GM12878 (cell line): ENCODE results near the gene MEIOSIN. TPM values are rescaled to one million over a fixed set of nuclear protein-coding genes. Genes with fewer than 3 reads are reported as not detected.

Source experiments
- ATAC-seq: fragments of 200-7000 bp; cut with Tn5 transposase; 3 replicates; pipeline ENCODE4 v1.9.1; 2020; ENCODE audit warnings: mild to moderate bottlenecking, moderate library complexity
- BruUV-seq: library from RNA; stranded (reverse); fragments of 400-500 nt; replicated peaks from 2 replicates; lab custom pipeline; 2021; lab: Mats Ljungman, UMichigan
- CTCF ChIA-PET: fragments of 300-600 bp; sonication (Branson Sonifier 250); formaldehyde crosslinking; extraction: SDS; loops from one replicate; lab custom pipeline; 2021; ENCODE audit warnings: inconsistent platforms; lab: Yijun Ruan, JAX
- POLR2A ChIA-PET: fragments of 350-600 bp; formaldehyde crosslinking; extraction: SDS; loops from one replicate; lab custom pipeline; 2021; ENCODE audit warnings: inconsistent platforms; lab: Charles Lee
- RAD21 ChIA-PET: fragments of 300-600 bp; sonication (Branson Sonifier 250); formaldehyde crosslinking; loops from one replicate; lab custom pipeline; 2023; ENCODE audit warnings: antibody characterized with exemption; ENCODE audit not compliant: unreplicated experiment; lab: Charles Lee
- SMC1A ChIA-PET: fragments of 300-600 bp; sonication (Branson Sonifier 250); formaldehyde crosslinking; loops from one replicate; lab custom pipeline; 2023; ENCODE audit not compliant: unreplicated experiment, uncharacterized antibody; lab: Charles Lee
- DNase-seq: peaks from one replicate; pipeline ENCODE4 v3.0.0-alpha.2; 2011; ENCODE audit warnings: low read depth, low spot score
- FAIRE-seq: peaks from 3 replicates; lab custom pipeline; 2011; peaks lifted over from hg19 to GRCh38; lab: Jason Lieb, UNC
- H2AFZ ChIP-seq: 2 replicates; pipeline ENCODE4 v1.6.0; 2011; ENCODE audit warnings: low read depth, low read length, control low read depth; ENCODE audit not compliant: control insufficient read depth
- H3K27ac ChIP-seq: 2 replicates; pipeline ENCODE4 v1.5.1; 2011; ENCODE audit warnings: control low read depth; ENCODE audit not compliant: control insufficient read depth, insufficient read depth
- H3K27me3 ChIP-seq, 2 experiments: replicated peaks in 1 of 2; 2 replicates each; pipeline versions ENCODE4 v1.6.0 to v1.6.1; 2011; ENCODE audit warnings: low read length in 1 of 2; ENCODE audit not compliant: control insufficient read depth in 2 of 2, insufficient read depth in 2 of 2
- H3K36me3 ChIP-seq, 2 experiments: 2 replicates each; pipeline ENCODE4 v1.5.1; 2011; ENCODE audit warnings: low read length in 1 of 2; ENCODE audit not compliant: control insufficient read depth in 2 of 2, insufficient read depth in 2 of 2
- H3K4me1 ChIP-seq: 2 replicates; pipeline ENCODE4 v1.6.1; 2011; ENCODE audit warnings: mild to moderate bottlenecking, low read length, moderate library complexity, mixed read lengths; ENCODE audit not compliant: control insufficient read depth, insufficient read depth
- H3K4me2 ChIP-seq: 2 replicates; pipeline ENCODE4 v1.6.0; 2011; ENCODE audit warnings: control low read depth; ENCODE audit not compliant: control insufficient read depth, insufficient read depth
- H3K4me3 ChIP-seq: fragments of 200-600 bp; sonication (generic); 2 replicates; pipeline ENCODE4 v1.5.1; 2016
- H3K79me2 ChIP-seq: 2 replicates; pipeline ENCODE4 v1.6.0; 2011; ENCODE audit warnings: low read length; ENCODE audit not compliant: control insufficient read depth, insufficient read depth
- H3K9ac ChIP-seq: 2 replicates; pipeline ENCODE4 v1.8.0; 2011; ENCODE audit warnings: low read length, control low read depth, mixed read lengths; ENCODE audit not compliant: control insufficient read depth, insufficient read depth
- H3K9me3 ChIP-seq: replicated peaks from 3 replicates; pipeline ENCODE4 v1.5.1; 2011; ENCODE audit warnings: mild to moderate bottlenecking, low read length; ENCODE audit not compliant: control insufficient read depth, insufficient read depth
- H4K20me1 ChIP-seq: 2 replicates; pipeline ENCODE4 v1.6.0; 2011; ENCODE audit not compliant: control insufficient read depth, insufficient read depth
- EGR1 ChIP-seq, 2 experiments: IDR thresholded peaks; 1 replicate in 1 of 2; 2 replicates in 1 of 2; pipeline ENCODE4 v1.6.1; 2011 to 2012; ENCODE audit warnings: low read depth in 2 of 2, low read length in 2 of 2, borderline replicate concordance in 1 of 2, mild to moderate bottlenecking in 1 of 2, moderate library complexity in 1 of 2
- FOXK2 ChIP-seq: fragments of 450-650 bp; IDR thresholded peaks from 2 replicates; pipeline ENCODE4 v1.6.1; 2017; ENCODE audit warnings: mild to moderate bottlenecking, moderate library complexity
- FOXM1 ChIP-seq: IDR thresholded peaks from 2 replicates; pipeline ENCODE4 v1.6.1; 2012; ENCODE audit warnings: low read depth, mild to moderate bottlenecking, inconsistent platforms, low read length, moderate library complexity
- NFYA ChIP-seq: IDR thresholded peaks from 2 replicates; pipeline ENCODE4 v1.6.1; 2011; ENCODE audit warnings: low read depth, mild to moderate bottlenecking, low read length, improper control_type of control experiment, borderline replicate concordance
- RAD51 ChIP-seq: fragments of 450-650 bp; IDR thresholded peaks from 2 replicates; pipeline ENCODE4 v1.6.1; 2016; ENCODE audit warnings: moderate library complexity, mild to moderate bottlenecking, inconsistent platforms
- STAT1 ChIP-seq: fragments of 450-650 bp; conservative IDR thresholded peaks from 2 replicates; pipeline ENCODE4 v1.6.1; 2014; ENCODE audit warnings: antibody characterized with exemption, mild to moderate bottlenecking
- ZBED1 ChIP-seq: IDR thresholded peaks from 2 replicates; pipeline ENCODE4 v1.6.1; 2016; ENCODE audit warnings: borderline replicate concordance
- ZNF207 ChIP-seq: fragments of 450-650 bp; IDR thresholded peaks from 2 replicates; pipeline ENCODE4 v1.6.1; 2014; ENCODE audit warnings: antibody characterized with exemption, mild to moderate bottlenecking, borderline replicate concordance
- ZNF384 ChIP-seq: IDR thresholded peaks from 2 replicates; pipeline ENCODE4 v1.6.1; 2012; ENCODE audit warnings: low read depth, mild to moderate bottlenecking, low read length, improper control_type of control experiment, borderline replicate concordance
- ZNF622 ChIP-seq: fragments of 450-650 bp; IDR thresholded peaks from 2 replicates; pipeline ENCODE4 v1.6.1; 2017; ENCODE audit warnings: mild to moderate bottlenecking, inconsistent platforms
- WGBS: methylation state at CpG from one replicate; pipeline ENCODE4 v1.1.6; 2016; ENCODE audit warnings: low lambda C conversion rate; ENCODE audit not compliant: insufficient replicate concordance, insufficient coverage; ENCODE audit errors: missing lambda C conversion rate; 5-methylcytosine and 5-hydroxymethylcytosine counted together
- in situ Hi-C: fragments of 300-500 bp; cut with MboI; formaldehyde crosslinking; loops from 9 replicates; pipeline ENCODE4 v1.14.3; 2018; ENCODE audit warnings: mixed read lengths
- intact Hi-C: fragments of 100-400 bp; cut with micrococcal nuclease; formaldehyde crosslinking; loops from one replicate; pipeline ENCODE4 v1.14.2; 2022; ENCODE audit not compliant: unreplicated experiment
- polyA plus RNA-seq, 11 experiments: library from polyadenylated mRNA; depleted of rRNA in 4 of 11; unstranded in 6 of 11; stranded (reverse) in 5 of 11; fragments of >200 nt; fragmentation: Nextera tagmentation in 4 of 11; fragmentation: Illumina TruSeq in 1 of 11; extraction: Ambion mirVana in 4 of 11; extraction: Trizol in 1 of 11; gene quantifications; 1 replicate in 1 of 11; 2 replicates in 10 of 11; pipeline versions ENCODE4 v1.2.1 to v1.2.3, GENCODE V29; 2011 to 2016; ENCODE audit warnings: inconsistent platforms in 2 of 11, missing spikeins in 2 of 11, low read depth in 1 of 11
- total RNA-seq, 4 experiments: library from RNA; depleted of rRNA in 3 of 4; stranded (reverse); fragments of >200 nt in 3 of 4; fragmentation: Illumina TruSeq in 1 of 4; extraction: Trizol in 1 of 4; gene quantifications; 2 replicates each; pipeline versions ENCODE4 v1.2.1 to v1.2.3, GENCODE V29; 2013 to 2021
- TF ChIP-seq, protein P1 (sequence below): fragments of 450-650 bp; IDR thresholded peaks from 2 replicates; pipeline ENCODE4 v1.6.1; 2016; ENCODE audit warnings: mild to moderate bottlenecking
- TF ChIP-seq, protein P2 (sequence below): fragments of 150-350 bp; IDR thresholded peaks from 2 replicates; pipeline ENCODE4 v1.6.1; 2016; ENCODE audit warnings: low read depth, low read length
- TF ChIP-seq, protein P3 (sequence below): fragments of 450-650 bp; formaldehyde crosslinking; IDR thresholded peaks from 2 replicates; pipeline ENCODE4 v1.5.0; 2022; ENCODE audit warnings: mild to moderate bottlenecking, missing genetic modification characterization

MEIOSIN gene
- total and polyA plus RNA-seq, 10 of the 15 experiments (the other 5 are each of a cell fraction or from before 2014, with no cell fraction given) = 0.05 to 0.66 (median 0.14) TPM; not detected in 4

DNA sequence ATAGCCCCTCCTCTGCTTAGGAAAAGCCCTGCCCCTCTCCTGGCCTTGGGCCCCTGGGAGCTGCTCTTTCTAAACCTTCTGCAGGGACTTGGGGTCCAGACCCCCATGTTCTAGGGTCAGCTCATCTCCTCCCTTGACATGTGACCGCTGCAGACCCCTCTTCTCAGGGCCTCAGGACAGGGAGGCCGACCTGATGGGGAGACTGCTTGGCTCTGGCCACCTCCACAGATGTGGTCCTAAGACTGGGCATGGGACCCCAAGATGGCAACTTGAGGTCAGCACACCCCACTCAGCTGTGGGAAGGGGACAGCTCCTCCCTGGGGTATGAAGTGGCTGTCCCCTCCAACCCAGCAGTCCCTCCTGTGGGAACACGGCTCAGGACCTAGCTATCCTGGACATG lies 39.7 kb downstream of the MEIOSIN start (continued):
- TF ChIP-seq, protein P1, sequence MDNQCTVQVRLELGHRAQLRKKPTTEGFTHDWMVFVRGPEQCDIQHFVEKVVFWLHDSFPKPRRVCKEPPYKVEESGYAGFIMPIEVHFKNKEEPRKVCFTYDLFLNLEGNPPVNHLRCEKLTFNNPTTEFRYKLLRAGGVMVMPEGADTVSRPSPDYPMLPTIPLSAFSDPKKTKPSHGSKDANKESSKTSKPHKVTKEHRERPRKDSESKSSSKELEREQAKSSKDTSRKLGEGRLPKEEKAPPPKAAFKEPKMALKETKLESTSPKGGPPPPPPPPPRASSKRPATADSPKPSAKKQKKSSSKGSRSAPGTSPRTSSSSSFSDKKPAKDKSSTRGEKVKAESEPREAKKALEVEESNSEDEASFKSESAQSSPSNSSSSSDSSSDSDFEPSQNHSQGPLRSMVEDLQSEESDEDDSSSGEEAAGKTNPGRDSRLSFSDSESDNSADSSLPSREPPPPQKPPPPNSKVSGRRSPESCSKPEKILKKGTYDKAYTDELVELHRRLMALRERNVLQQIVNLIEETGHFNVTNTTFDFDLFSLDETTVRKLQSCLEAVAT = no peak
- TF ChIP-seq, protein P2, sequence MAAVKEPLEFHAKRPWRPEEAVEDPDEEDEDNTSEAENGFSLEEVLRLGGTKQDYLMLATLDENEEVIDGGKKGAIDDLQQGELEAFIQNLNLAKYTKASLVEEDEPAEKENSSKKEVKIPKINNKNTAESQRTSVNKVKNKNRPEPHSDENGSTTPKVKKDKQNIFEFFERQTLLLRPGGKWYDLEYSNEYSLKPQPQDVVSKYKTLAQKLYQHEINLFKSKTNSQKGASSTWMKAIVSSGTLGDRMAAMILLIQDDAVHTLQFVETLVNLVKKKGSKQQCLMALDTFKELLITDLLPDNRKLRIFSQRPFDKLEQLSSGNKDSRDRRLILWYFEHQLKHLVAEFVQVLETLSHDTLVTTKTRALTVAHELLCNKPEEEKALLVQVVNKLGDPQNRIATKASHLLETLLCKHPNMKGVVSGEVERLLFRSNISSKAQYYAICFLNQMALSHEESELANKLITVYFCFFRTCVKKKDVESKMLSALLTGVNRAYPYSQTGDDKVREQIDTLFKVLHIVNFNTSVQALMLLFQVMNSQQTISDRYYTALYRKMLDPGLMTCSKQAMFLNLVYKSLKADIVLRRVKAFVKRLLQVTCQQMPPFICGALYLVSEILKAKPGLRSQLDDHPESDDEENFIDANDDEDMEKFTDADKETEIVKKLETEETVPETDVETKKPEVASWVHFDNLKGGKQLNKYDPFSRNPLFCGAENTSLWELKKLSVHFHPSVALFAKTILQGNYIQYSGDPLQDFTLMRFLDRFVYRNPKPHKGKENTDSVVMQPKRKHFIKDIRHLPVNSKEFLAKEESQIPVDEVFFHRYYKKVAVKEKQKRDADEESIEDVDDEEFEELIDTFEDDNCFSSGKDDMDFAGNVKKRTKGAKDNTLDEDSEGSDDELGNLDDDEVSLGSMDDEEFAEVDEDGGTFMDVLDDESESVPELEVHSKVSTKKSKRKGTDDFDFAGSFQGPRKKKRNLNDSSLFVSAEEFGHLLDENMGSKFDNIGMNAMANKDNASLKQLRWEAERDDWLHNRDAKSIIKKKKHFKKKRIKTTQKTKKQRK = no peak
- TF ChIP-seq ZNF622 (no peak), ZNF207 (no peak), FOXM1 (no peak)

DNA sequence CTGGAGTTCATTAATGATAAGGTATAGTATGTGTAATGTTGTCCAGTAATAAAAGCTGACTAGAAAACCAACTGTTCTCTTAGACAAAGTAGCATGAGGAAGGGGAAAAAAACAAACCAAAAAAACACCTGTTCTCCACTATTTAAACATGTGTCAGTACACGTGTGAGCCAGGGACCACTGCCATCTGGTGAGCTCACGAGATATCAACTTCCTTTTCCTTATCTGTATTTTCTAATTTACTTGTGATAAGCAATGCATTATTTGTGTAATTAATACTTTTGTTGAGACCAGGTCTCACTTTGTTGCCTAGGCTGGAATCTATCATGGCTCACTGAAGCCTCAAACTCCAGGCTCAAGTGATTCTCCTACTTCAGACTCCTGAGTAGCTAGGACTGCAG lies 40.1 kb downstream of the MEIOSIN start:
- Histone ChIP-seq H3K36me3 (no peaks in the 10 kb centered on the region), H3K4me1 (peaks cover 4% of the 10 kb centered on the region), H3K27me3 (no peaks in the 10 kb centered on the region), H3K79me2 (no peaks in the 10 kb centered on the region; the same call in 1 of the 2 replicates), H3K4me2 (no peak overlapping the region), H4K20me1 (no peaks in the 10 kb centered on the region), H3K4me3 (no peak overlapping the region), H3K9ac (no peak overlapping the region), H3K9me3 (no peaks in the 10 kb centered on the region)
- in situ Hi-C loops = no loop called here
- no peak for FAIRE-seq
- DNase-seq = no peak
- POLR2A ChIA-PET = interaction anchor here (0.6 to 1.4 kb wide), 3 partner anchors 22 to 46 kb away, joined by 3 to 4 read pairs (median 3); no protein-coding TSS in a partner anchor
- 31% methylated on average over 2 of the region's 2 CpGs for WGBS
- BruUV-seq = no TSS peak
- CTCF ChIA-PET = interaction anchor here (2.0 kb wide), 1 partner anchor 26 kb away, joined by 12 read pairs; no protein-coding TSS in a partner anchor
- no peak for TF ChIP-seq ZBED1
- TF ChIP-seq STAT1 = no peak
- no peak for TF ChIP-seq ZNF384
- no peak for TF ChIP-seq EGR1 (IDR thresholded peaks at IDR 0.05; ENCODE audit: borderline replicate concordance in 1 of 2, low read depth in 2 of 2, low read length in 2 of 2)
- TF ChIP-seq NFYA = no peak
- TF ChIP-seq, protein P3, sequence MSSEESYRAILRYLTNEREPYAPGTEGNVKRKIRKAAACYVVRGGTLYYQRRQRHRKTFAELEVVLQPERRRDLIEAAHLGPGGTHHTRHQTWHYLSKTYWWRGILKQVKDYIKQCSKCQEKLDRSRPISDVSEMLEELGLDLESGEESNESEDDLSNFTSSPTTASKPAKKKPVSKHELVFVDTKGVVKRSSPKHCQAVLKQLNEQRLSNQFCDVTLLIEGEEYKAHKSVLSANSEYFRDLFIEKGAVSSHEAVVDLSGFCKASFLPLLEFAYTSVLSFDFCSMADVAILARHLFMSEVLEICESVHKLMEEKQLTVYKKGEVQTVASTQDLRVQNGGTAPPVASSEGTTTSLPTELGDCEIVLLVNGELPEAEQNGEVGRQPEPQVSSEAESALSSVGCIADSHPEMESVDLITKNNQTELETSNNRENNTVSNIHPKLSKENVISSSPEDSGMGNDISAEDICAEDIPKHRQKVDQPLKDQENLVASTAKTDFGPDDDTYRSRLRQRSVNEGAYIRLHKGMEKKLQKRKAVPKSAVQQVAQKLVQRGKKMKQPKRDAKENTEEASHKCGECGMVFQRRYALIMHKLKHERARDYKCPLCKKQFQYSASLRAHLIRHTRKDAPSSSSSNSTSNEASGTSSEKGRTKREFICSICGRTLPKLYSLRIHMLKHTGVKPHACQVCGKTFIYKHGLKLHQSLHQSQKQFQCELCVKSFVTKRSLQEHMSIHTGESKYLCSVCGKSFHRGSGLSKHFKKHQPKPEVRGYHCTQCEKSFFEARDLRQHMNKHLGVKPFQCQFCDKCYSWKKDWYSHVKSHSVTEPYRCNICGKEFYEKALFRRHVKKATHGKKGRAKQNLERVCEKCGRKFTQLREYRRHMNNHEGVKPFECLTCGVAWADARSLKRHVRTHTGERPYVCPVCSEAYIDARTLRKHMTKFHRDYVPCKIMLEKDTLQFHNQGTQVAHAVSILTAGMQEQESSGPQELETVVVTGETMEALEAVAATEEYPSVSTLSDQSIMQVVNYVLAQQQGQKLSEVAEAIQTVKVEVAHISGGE (CRISPR knock-in tag) = no peak
- TF ChIP-seq FOXK2 = no peak
- no peak for TF ChIP-seq RAD51
- TF ChIP-seq, all 136 proteins: peak for 0
- RAD21 ChIA-PET = interaction anchor here (0.8 to 1.6 kb wide), 2 partner anchors 56 to 138 kb away, joined by 3 to 4 read pairs; no protein-coding TSS in a partner anchor
- intact Hi-C loops = no loop called here
- ATAC-seq = no peak
- Histone ChIP-seq H3K27ac (no peak overlapping the region), H2AFZ (no peak overlapping the region)
- SMC1A ChIA-PET = interaction anchor here (0.5 to 0.9 kb wide), 3 partner anchors 26 to 82 kb away, joined by 3 read pairs; partner anchors contain the start of genes FBXO46 and SNRPD2
